HG03439 (cell line): ENCODE results near the gene ZMYND8.

Source experiments
- ATAC-seq: cut with Tn5 transposase; IDR thresholded peaks from one replicate; pipeline ENCODE4 v1.9.1; 2021; ENCODE audit warnings: mild to moderate bottlenecking, moderate library complexity; ENCODE audit not compliant: unreplicated experiment

Gene ZMYND8

GRCh38 chr20:47335251-47336128 is 21.0 kb downstream of the ZMYND8 start:
- no peak for ATAC-seq

GRCh38 chr20:47334022-47334551 is 22.4 kb downstream of the ZMYND8 start:
- ATAC-seq, result no peak

- no peak for ATAC-seq
These were observed 23.9 kb downstream of the ZMYND8 start for GRCh38 chr20:47332381-47333206.

DNA sequence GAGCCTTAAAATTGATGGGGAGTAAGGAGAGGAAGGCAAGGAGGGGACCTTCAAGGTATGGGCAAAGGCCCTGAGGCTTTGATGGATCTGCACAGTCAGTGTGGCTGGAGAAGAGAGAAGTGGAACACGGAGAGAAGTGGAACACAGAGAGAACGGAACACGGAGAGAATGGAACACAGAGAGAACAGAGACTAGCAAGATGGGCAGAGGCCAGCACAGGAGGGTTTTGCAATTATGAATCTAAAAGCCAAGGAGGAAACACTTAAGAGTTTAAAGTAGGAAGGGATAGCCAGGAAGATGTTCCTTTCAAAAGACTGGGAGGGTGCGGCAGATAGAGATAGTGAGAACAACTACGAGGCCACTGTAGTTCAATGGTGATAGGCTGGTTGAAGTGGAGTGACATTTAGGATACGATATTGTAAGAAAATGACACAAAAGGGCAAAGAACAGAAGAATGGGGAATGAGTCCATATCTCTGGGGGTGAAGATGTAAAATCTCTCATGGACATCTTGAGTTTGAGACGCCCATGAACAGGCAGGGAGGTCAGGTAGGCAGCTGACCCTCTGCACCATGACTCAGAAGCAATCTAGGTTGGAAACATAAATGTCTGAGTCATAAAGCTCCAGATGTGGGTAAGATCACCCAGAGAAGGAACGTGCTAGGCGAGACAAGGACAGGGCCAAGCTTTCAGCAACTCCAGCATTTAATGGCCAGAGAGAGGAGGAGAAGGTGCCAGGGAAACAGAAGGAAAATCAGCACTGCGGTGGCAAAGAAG is 25.4 kb downstream of the ZMYND8 start:
- no peak for ATAC-seq

DNA sequence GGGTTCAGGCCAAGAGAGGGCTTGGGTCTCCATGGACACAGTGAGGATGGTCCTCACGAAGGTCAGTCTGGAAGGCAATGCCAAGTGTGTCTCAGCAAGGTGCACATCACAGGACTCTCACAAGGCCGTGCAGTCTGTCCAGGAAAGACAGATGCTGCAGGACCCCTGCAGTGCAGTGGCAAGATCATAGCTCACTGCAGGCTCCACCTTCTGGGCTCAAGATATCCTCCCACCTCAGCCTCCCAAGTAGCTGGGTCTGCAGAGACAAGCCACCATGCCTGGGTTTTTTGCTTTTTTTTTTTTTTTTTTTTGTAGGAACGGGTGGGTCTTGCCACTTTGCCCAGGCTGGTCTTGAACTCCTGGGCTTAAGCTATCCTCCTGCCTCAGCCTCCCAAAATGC is 26.4 kb downstream of the ZMYND8 start:
- ATAC-seq, result no peak

DNA sequence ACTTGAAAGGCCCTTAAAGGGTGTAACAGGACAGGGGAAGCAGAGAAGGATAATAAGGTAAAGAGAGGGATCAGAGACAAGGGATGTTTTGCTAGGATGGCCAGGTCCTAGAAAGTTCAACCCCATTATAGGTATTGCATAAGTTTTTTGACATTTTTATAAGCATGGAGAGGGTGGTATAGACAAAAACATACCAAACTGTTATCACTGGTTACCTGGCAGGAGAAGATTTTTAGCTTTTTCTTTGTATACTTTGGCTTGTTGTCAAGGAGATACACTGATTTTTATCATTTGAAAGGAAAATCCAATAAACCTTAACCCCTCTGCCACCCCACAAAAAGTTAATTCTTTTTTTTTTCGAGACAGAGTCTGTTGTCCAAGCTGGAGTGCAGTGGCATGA is 28.4 kb downstream of the ZMYND8 start:
- ATAC-seq, result no peak

DNA sequence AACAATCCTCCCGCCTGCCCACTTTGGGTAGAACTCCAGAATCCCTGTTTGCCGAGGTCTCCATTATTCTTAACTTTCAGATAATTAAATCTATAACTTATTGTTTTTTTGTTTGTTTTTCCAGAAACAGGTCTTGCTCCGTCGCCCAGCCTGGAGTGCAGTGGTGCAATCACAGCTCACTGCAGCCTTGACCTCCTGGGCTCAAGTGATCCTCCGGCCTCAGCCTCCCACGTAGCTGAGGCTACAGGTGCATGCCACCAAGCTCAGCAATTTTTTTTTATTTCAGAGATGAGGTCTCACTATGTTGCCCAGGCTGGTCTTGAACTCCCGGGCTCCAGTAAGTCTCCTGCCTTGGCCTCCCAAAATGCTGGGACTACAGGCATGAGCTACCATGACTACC is 28.8 kb downstream of the ZMYND8 start:
- ATAC-seq, result no peak

DNA sequence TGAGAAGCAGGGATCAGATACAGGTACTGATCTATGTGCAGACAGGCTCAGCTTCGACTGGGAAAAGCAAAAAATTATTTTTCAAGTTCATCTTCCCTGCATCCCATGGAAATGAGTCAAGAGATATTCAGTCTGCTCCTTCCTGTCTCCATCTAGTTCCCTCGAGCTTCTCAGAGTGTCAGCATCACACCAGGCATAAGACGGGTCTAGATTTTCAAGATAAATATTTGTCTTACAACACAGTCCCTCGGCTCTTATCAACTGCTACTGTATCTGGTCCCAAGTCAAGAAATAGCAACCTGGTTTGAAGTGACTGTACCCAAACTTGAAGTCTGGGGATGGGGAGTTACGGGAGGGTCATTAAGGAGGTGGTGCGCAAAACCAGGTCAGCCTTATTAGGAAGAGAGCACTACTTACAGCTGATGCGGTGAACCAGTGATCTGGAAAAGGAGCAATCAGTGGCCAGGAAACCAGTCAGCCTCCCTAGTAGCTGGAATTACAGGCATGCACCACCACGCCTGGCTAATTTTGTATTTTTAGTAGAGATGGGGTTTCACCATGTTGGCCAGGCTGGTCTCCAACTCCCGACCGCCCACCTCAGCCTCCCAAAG is 29.7 kb downstream of the ZMYND8 start:
- no peak for ATAC-seq

DNA sequence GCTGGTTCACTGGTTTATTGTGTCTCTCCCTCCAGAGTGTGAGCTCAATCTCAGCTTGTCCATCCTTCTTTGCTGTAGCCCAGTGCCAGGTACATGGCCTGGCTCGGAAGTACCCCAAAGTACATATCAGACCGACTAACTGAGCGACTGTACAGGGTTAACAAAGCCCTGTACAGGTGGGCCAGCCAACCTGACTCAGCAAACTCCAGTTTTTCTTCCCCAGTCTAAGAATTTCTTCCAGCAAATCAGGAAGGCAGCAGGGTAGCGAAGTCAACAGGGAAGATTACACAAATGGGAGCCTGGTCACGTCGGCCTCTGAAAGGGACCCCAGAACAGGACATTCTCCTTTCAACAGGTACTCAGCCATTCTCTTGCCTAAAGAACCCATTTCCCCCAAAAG is 31.3 kb downstream of the ZMYND8 start:
- no peak for ATAC-seq

GRCh38 chr20:47320990-47321805 is 35.3 kb downstream of the ZMYND8 start:
- ATAC-seq, result no peak

DNA sequence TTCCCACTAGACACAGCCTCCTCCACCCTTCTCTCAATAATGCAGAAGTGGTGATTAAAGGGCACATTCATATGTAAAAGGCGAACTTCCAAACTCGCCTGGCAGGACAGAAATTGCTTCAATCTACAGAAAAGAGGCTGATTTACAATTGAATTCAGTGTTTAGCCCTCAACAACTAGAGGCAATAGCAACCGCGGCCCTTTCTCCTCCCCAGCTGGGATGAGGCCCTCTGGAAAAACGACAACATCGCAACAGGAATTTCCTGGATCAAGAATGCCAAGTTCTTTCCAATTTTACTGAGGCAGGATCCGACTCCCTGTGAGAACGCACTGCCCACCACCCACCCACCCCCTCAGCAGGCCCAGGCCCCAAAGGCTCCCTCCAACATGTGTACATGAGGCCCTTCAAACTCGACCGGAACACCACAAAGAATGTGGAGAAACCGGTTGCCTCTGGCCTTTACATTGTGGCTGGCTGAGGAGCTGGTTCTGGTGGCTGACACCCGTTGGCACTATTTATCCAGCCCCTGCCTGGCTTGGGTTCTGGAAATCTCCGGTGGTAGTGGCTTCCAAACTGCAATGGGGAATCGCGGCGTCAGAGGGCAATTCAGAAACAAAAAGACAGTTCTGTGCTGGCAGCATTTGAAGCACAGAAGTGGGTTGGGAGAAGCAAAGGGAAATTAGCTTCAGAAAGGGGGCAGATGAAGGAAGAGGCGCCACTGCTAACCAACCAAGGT is 36.8 kb downstream of the ZMYND8 start:
- no peak for ATAC-seq

- ATAC-seq, result no peak
These were observed 37.6 kb downstream of the ZMYND8 start for GRCh38 chr20:47318586-47319516.

DNA sequence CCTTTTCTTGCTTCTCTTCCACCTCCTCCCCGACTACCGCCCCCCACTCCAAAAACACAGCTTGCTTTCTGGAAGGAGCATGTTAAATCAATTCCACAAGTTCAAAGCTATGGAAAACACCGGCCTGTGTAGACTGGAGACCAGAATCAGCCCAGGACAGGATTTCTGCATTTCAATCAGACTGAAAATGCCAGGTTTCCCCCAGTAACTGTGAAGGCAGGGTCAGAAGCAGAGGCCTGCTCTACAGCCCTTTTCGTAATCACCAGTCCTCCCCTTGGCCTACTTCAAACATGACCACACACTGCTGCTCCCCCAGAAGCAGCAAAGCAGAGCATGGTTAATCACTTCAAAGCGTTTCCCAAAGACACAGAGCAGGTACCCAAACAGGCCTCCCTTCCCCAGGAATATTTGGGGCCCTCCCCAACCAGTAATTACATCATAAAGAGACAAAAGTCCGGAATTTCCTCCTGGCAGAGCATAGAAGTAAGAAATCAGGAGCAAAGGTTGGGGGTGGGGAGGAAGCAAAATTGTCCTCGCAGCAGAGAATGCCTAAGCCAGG is 38.4 kb downstream of the ZMYND8 start:
- ATAC-seq, result no peak

- no peak for ATAC-seq
These were observed 39.2 kb downstream of the ZMYND8 start for GRCh38 chr20:47317127-47317895.

DNA sequence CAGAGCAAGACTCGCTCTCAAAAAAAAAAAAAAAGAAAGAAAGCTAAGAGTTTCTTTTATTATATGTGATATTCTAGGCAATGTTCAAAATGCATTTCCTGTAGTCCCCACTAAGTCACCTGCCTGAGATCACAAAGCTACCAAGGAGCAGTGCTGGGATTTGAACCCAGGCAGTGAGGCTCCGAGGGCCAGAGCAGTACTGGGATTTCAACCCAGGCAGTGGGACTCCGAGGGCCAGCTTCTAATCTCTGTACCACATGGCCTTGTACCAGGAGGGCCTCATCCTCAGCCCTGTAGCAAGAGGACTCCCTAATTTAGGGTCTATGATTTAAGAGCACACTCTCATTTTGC is 39.7 kb downstream of the ZMYND8 start:
- no peak for ATAC-seq

DNA sequence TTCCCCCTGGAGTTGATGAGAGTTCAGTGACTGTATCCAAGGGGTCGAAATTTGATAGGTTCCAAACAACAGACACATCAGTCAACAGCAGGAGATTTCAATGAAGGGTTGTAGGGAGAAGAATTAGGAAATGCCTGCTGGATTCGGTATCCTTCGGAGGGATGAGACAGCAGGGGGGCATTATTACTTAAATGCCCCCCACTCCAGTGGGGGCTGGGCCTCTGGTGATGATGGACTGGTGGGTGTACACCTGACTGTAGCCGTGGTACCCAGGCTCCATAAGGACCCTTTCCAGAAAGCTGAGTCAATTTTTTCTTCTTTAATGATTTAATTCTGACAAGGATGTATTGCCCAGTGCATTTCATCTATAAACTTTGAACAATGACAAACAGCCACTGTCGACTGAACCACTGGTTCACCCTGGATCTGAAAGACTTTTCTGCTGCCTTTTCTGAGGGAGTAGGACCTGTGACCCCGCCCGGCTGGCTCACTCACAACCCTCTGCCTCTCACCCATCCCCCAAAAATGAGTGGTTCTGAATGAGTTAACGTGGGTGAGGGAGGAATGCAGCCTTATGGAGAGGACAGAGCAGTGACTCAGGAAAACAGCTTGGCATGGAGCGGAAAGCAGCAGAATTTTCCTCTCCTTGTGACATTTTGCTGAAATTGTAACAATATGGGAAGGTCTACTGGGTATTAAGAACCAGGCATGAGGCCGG is 41.0 kb downstream of the ZMYND8 start:
- no peak for ATAC-seq
